DMS114 treated with DMSO at 0.1 percent for 48 hours (cell line): ENCODE data around the gene PIGN.
"Not testable (repeated sequence)": the region's sequence is repeated elsewhere in the genome, so short reads cannot be mapped to it uniquely, and the experiment has no call there.

Experiments used
- DNase-seq: peaks from one replicate; lab custom pipeline; 2025; ENCODE audit not compliant: unreplicated experiment; lab: John Stamatoyannopoulos, UW

PIGN gene

GRCh38 chr18:62179213-62179612 lies 7.6 kb downstream of the PIGN start:
- DNase-seq, result no peak

- no peak for DNase-seq
Measured at GRCh38 chr18:62177271-62177670, 9.6 kb downstream of the PIGN start.

DNA sequence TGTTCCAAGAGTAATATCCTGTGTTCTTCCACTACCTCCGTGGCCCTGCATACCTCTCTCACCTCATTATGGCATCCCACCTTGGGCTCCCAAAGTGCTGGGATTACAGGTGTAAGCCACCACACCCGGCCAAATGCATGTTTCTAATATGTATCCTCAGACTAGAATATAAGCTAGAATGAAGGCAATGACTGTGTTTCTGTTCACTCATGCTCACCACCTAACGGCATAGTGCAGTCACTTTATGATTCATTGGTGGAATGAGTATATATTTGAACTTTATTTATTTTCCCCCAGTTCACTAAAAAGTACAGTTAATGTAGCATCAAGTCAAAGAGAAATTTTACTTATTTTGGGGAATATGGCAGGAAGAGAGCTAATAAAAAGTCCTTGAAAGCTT lies 11.3 kb downstream of the PIGN start:
- DNase-seq, result no peak

- DNase-seq, result no peak
Measured at GRCh38 chr18:62172298-62172697, 14.6 kb downstream of the PIGN start.

DNA sequence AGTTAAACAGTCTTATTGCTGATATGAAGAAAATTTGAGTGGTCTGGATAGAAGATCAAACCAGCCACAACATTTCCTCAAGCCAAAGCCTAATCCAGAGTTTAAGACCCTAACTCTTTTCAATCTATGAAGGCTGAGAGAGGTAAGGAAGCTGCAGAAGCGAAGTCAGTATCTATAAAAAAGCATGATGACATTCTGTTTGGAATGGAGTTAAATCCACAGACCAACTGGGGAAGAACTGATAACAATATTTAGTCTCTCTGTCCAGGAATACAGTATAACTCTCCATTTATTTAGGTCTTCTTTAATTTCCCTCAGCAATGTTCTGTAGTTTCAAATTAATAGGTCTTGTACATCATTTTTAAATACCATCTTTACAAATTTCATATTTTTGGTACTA lies 16.0 kb downstream of the PIGN start:
- DNase-seq, result no peak

- not testable (repeated sequence) for DNase-seq
Measured at GRCh38 chr18:62166524-62166923, 20.3 kb downstream of the PIGN start.

- no peak for DNase-seq
Measured at GRCh38 chr18:62165583-62165982, 21.3 kb downstream of the PIGN start.

DNA sequence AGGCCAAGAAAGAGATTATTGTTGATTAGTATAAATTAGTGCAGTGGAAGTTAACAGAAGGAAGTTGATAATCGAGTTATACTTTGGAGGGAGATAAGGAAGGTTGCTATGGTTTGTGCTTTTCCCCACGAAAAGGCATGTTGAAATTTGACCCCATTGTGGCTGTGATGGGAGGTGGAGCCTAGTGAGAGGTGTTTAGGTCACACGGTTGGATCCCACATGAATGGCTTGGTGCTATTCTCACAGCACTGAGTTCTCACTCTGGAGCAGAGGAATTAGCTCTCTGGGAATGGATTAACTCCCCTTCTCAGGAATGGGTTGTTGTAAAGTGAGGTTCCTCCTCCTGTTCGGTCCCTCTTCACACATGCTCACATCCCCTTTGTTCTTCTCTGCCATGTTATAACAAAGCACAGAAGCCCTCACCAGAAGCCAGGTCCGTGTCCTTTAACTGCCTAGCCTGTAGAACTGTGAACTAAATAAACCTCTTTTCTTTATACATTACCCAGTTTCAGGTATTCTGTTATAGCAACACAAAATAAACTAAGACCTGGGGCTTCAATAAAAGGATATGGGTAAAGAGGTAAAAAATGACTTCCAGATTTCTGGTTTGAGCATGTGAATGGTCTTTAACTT lies 21.9 kb downstream of the PIGN start:
- no peak for DNase-seq

GRCh38 chr18:62164310-62164709 lies 22.5 kb downstream of the PIGN start:
- DNase-seq, result no peak

DNA sequence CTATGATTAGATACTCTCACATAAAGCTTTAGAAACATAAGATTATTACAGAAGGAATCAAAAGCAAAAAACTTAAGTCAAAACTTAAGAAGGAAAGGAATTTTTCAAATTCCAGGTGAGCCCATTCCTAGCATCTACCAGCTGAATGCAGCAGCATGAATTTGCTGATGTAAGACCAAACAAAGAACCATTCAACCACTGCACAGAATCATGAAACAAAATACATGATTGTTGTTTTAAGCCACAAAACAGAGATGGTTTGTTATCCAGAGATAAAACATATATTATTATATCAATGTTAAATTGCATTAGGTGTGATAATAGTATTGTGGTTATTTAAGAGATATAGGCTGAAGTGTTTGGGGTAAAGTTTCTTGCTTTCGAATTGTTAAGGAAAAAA lies 29.0 kb downstream of the PIGN start:
- no peak for DNase-seq

GRCh38 chr18:62152844-62153243 lies 34.0 kb downstream of the PIGN start:
- no peak for DNase-seq

GRCh38 chr18:62151068-62151771 lies 35.6 kb downstream of the PIGN start:
- DNase-seq, result no peak

- no peak for DNase-seq
Measured at GRCh38 chr18:62144338-62144737, 42.5 kb downstream of the PIGN start.

DNA sequence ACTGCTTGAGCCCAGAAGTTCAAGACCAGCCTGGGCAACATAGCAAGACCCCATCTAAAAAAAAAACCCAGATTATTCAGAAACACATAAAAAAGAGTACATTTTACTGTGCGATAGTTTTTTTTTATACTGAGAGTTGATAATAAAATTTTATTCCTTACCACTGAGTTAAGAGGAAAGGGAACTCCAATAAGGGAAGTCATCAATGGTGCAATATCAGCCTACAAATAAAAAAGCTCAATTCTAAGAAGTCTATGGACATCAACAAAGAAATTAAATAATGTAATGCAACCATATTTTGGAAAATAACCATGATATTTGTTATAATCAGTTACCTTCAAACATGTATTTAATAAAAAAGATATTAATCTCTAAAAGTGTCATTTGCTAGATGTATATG lies 46.6 kb downstream of the PIGN start:
- DNase-seq, result no peak

- DNase-seq, result no peak
Measured at GRCh38 chr18:62138461-62139235, 48.2 kb downstream of the PIGN start.

DNA sequence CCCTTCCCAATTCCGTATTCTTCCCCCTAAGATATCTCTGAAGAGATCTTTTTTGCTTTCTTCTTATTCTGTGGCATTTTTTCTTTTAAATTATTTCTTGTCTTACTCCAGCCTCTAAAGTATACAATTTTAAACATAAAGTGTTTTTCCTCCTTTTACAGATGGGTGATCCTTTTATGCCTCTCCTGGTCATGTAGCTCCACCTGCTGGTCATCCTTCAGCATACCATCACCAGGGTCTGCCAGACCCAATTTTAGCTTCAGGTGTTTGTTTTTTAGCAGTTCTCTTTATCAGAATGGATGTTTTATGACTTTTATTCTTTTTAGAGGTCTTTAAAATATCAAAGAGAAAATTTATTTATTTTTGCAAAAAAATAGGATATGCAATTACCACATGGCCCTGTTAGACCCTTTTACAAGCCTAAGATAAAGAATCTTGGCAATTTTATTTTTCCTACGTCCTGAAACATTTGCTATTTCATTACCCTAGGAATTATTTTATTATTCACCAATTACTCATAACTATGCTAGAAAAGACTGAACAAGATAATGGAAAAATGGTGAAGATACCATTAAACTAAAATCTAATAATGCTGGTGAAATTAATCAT lies 55.5 kb downstream of the PIGN start:
- peak; percentile 19 for DNase-seq

DNA sequence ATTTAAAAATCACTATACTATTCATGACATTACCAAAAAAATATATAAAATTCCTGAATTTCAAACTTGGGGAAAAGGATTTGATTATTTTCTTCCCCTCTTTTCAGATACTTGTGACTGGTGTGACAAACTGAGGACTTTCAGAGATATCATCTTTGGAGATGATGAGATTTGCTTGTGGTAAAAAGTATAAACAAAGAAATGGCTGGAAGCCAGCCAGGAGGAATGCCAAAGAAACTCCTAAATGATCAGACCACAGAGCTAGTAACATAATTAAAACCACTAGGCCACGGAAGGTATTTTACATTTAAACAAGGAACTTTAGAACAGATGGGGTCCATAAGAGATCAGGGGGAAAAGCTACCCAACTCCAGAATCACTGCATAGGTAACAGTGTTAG lies 58.7 kb downstream of the PIGN start:
- DNase-seq, result no peak

- DNase-seq, result no peak
Measured at GRCh38 chr18:62126737-62127136, 60.1 kb downstream of the PIGN start.

GRCh38 chr18:62125702-62126101 lies 61.2 kb downstream of the PIGN start:
- no peak for DNase-seq

DNA sequence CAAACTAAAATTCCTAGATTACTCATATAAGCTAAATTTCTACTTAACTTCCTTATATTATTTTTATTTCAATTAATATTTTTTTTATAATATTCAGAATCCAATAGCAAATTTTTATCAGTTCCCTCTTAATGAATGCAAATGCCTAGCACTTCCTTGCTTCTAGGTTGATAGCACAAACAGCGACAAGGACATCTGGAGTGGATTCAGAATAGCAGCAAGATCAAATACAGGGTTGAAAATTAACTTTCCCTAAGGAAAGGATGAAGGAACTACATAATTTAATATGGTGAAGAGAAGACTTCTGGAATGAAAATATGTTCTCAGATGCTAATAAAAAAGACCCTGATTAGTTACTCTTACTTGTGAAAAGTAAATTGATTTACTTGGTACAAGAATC lies 64.5 kb downstream of the PIGN start:
- DNase-seq, result no peak

- DNase-seq, result no peak
Measured at GRCh38 chr18:62119884-62120283, 67.0 kb downstream of the PIGN start.

- DNase-seq, result no peak
Measured at GRCh38 chr18:62118328-62118727, 68.5 kb downstream of the PIGN start.
